GM12872 (cell line): ENCODE measurements around the gene INPP5A.

Experiments
- TF ChIP-seq, protein P1 (sequence below): IDR thresholded peaks from 3 replicates; pipeline ENCODE4 v1.5.1; 2011; ENCODE audit warnings: low read depth, mild to moderate bottlenecking, low read length, moderate library complexity; ENCODE audit not compliant: insufficient read depth

The INPP5A gene

DNA sequence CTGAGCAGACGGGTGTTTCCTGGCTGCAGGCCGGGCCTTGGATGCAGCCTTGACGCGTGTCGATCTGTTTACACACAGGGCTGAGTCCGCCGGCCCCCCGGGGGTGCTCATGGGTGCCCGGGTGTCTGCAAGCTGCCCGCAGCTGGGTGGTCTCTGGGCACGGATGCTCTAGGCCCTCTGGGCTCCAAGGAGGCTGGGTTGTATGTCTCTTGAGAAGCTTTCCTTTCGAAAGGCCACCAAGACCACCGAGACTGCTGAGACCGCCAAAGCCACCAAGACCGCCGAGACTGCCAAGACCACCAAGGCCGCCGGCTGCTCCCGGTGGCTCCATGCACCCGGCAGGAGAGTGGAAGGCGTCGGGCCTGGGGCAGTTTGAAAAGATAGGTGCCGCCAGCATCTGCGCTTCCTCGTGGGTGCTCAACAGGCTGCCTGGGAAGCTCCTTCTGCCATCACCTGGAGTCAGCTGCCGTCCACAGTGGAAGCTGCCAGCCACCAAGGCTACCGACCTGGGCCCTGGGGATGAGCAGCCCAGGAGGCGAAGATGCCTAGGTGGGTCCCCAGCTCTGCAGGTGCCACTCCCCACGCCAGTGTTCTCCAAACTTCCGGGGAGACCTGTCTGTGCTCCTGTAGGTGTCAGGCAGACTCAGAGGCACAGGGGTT is 121.1 kb downstream of the INPP5A start:
- TF ChIP-seq, protein P1, sequence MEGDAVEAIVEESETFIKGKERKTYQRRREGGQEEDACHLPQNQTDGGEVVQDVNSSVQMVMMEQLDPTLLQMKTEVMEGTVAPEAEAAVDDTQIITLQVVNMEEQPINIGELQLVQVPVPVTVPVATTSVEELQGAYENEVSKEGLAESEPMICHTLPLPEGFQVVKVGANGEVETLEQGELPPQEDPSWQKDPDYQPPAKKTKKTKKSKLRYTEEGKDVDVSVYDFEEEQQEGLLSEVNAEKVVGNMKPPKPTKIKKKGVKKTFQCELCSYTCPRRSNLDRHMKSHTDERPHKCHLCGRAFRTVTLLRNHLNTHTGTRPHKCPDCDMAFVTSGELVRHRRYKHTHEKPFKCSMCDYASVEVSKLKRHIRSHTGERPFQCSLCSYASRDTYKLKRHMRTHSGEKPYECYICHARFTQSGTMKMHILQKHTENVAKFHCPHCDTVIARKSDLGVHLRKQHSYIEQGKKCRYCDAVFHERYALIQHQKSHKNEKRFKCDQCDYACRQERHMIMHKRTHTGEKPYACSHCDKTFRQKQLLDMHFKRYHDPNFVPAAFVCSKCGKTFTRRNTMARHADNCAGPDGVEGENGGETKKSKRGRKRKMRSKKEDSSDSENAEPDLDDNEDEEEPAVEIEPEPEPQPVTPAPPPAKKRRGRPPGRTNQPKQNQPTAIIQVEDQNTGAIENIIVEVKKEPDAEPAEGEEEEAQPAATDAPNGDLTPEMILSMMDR = no peak

DNA sequence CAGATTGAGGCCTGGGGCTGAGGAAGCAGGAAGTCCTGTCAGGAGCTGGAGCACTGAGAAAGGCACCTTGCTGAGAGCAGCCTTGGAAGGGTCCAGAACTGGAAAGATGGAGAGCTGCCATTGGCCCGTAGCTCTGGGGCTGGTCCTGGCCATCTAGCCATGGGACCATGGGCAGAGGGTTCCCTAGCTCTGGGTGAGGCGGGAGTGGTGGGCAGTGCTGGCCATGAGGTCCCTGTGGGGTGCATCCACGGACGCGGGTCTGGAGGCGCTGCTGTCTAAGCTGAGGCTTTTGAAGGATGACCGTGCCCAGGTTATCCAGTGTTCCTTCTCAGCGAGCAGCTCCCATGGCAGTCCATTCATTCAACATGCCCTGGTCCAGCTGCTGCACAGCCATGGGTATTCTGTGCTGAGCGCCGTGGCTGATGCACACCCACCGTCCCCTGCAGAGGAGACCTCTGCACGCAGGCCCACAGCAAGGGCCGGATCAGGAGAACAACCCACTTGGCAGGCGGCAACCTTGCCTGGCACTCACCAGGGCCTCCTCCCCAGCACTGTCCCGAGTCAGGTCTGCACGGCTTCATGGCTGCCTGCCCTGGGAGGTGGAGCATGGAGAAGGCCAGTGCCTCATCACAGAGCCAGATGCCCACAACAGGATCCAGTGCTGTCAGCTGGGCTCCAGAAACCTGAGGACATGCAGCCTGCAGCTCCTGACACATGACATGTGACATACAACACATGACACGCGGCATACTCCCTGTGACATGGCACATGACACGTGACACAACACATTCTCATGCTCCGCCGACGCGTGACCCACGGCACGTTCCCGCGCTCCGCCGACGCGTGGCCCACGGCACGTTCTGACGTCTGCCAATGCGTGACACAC is 121.9 kb downstream of the INPP5A start:
- TF ChIP-seq, protein P1 = no peak

DNA sequence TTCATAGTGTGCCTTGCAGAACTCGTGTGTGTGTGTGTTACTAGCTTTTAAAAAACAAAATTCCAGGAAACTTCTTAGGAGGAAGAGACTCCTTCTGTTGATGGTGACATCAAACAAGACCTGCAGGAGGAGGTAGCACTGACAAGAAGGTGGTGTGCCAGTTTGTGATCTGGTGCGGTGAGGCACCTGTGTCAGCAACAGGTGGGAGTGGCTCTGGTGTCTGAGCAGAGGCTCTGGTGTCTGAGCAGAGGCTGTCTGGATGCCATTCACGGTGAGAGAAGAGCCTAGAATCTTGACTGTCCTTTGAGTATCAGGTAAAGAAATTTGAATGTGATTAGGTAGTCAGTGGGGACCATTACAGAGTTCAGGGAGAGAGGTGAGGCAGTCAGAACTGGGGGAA is 122.8 kb downstream of the INPP5A start:
- TF ChIP-seq, protein P1 = no peak

DNA sequence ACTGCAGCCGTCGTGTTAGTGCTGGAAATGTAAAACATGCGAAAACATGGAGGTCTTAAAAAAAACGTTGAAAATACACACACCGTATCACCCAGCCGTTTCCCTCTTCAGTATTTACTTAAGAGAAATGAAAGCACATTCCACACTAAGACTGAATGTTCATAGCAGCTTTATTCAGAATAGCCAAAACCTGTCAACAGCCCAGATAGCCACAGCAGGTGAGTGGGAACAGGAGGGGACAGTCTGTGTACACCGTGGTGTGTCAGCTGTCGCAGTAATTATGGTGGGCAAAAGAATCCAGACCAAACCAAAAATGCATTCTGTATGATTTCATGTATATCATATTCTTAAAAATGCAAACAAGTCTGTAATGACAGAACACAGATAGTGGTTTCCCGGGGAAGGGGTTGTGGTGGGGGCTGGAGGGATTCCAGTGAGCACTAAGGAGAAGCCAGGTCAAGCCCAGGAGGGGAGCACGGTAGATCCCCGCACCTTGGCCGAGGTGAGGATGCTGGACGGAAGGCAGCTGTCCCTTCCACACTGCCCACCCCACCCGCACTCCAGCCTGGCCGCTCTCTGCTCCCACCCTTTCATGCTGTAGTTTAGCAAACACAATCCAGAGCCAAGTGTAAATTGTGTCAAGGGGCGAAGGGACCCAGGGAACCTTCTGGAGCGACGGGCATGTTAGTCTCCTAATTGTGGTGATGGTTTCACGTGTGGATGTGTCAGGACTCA is 124.8 kb downstream of the INPP5A start:
- TF ChIP-seq, protein P1 = no peak

DNA sequence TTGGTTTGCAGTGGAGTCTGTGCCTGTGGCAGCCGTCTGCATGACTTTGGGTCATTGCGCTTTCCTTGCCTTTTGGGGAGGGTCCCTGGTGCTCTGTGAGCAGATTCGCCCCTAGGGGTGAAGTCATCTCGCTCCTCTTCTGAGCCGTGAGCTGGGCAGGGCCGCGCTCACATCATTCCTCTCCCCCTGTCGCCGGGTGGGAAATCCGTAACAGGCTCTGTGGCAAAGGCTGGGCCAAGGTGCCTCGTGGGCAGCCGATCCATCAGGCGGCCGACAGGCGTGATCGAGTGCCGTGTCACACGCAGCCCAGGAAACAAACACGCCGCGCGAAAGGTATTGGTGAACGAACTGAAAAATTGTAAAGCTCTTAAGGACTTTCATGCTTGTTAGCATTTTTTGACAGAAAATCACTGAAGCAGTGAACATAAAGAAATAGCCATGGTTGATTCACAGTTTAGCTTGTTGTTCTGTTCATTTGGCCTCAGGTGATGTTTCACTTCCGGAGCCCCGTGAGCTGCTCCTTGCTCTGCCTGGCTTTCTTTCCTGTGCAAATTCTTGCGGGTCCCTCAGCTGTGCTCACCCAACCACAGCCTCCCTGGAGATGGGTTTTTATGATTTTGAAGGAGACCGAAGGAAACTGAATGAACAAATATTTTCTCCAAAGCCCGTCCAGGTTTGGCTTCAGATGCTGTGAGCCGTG is 126.2 kb downstream of the INPP5A start:
- TF ChIP-seq, protein P1 = no peak

DNA sequence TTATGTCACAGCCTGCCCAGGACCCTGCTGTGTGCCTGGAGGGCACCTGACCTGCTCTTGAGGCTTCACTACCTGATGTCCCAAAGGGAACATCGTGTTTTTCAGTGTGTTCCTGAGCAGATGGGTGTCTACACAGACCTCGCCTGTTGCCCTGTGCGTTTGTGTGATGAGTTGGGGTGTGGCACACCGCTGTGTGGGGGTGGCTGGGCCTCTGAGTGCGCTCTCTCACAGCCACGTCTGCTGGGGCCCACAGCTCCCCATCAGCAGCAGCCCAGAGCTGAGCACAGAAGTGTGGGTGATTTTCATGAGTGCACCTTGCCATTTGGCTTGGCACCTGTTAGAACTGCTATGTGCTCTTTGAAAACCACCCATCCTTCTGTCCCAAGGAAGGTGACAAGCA is 126.8 kb downstream of the INPP5A start:
- TF ChIP-seq, protein P1 = no peak

DNA sequence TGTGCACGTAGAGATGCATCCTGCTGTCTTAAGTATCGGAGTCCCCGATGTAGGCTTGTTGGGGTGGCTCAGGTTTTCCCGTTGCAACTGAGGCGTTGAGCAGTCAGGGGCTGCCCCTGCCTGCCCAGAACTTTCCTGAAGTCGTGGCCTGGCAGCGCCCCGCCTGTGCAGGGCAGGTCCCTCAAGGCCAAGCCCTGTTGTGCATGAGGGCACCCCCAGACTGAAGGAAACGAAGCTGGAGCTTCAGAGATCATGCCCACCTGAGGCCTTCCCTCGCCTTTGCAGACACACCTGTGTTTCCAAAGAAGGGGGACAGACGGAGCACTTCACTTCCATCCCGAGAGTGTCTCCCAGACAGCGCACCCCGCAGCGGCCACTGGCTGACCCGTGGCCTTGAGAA is 127.3 kb downstream of the INPP5A start:
- TF ChIP-seq, protein P1 = no peak
